Measurements from ENCODE around the gene GABBR2.

The GABBR2 gene

GRCh38 chr9:98641695-98642094 lies 67.0 kb downstream of the GABBR2 start:
- no peak overlapping the region for H3K27ac ChIP-seq
- no peak for TF ChIP-seq ZFX (IDR thresholded peaks at IDR 0.05)
- TF ChIP-seq CTCF (conservative IDR thresholded peaks at IDR 0.05), result no peak

GRCh38 chr9:98640394-98640793 lies 68.3 kb downstream of the GABBR2 start:
- TF ChIP-seq CTCF (conservative IDR thresholded peaks at IDR 0.05) (no peak), ZFX (IDR thresholded peaks at IDR 0.05) (no peak)
- H3K27ac ChIP-seq, result no peak overlapping the region

DNA sequence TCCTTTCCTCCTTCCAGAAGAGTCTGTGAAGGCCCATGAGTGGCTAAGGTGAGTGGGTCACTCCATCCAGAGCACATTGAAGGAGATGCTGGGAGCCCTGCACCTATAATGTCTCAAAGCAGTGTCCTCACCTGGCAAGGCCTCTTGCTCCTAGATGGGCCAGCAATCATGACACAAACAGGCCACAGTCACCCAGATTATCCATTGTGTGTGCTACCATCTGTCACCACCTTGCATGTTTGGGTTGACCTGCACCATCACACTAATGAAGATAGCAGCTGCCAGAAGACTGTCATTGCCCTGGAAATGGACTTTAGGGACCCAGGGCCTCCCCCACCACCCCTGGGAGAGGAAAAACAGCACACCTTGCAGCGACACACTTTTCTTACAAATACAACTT lies 69.6 kb downstream of the GABBR2 start:
- H3K27ac ChIP-seq, result no peak overlapping the region
- no peak for TF ChIP-seq ZFX (IDR thresholded peaks at IDR 0.05)
- no peak for TF ChIP-seq CTCF (conservative IDR thresholded peaks at IDR 0.05)

- no peak for TF ChIP-seq ZFX (IDR thresholded peaks at IDR 0.05)
- no peak for TF ChIP-seq CTCF (conservative IDR thresholded peaks at IDR 0.05)
Observed at GRCh38 chr9:98637381-98637780, 71.4 kb downstream of the GABBR2 start.

DNA sequence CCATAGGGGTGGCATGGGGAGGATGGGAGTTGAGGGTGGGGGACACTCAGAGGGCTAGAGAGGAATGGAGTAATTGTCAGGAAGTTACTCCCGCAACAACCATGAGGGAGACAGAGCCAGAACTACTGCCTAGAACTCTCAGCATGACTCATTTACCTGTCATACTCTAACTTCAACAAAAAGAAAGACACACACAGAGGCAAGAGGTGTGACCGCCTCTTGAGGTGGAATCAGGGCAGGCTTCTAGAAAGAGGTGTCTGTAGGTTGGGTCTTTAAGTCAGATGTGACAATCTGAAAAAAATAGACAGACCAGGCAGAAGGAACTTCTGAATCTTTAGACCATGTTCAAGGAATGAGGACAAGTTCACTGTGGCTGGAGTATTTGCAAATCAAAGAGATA lies 73.4 kb downstream of the GABBR2 start:
- no peak overlapping the region for H3K27ac ChIP-seq
- TF ChIP-seq CTCF (conservative IDR thresholded peaks at IDR 0.05), result no peak
- no peak for TF ChIP-seq ZFX (IDR thresholded peaks at IDR 0.05)

More at GRCh38 chr9:98637381-98637780, 71.4 kb downstream of the GABBR2 start:
- H3K27ac ChIP-seq, result no peak overlapping the region

DNA sequence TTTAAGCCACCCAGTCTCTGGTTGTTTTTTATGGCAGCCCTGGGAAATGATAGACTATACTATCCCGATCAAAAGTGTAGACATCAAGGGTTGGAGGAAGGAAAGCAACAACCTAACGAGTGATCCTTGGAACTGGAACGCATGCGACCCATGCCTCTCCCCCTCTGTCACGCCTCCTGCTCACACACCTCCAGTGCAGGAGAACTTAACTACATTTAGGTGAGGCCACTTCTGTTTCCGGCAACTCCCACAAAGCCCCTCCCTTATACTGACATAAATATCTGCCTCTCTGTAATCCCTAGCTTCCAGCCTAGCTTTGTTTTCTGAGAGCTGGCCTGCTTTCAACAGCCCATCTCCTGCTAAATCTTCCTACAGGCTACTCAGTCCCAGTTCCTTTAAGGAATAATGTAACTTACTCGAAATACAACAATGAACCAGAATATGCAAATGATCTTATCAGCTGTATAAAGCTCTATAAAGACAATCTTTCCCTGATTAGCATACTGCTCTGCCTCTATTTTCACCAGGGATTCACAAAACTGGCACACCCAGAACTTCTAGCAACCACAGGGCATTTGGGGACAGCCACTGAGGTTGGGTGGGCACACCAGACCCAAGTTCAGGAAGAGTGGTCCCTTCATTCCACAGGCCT lies 73.9 kb downstream of the GABBR2 start:
- H3K27ac ChIP-seq, result no peak overlapping the region
- TF ChIP-seq CTCF (conservative IDR thresholded peaks at IDR 0.05) (no peak), ZFX (IDR thresholded peaks at IDR 0.05) (no peak)

DNA sequence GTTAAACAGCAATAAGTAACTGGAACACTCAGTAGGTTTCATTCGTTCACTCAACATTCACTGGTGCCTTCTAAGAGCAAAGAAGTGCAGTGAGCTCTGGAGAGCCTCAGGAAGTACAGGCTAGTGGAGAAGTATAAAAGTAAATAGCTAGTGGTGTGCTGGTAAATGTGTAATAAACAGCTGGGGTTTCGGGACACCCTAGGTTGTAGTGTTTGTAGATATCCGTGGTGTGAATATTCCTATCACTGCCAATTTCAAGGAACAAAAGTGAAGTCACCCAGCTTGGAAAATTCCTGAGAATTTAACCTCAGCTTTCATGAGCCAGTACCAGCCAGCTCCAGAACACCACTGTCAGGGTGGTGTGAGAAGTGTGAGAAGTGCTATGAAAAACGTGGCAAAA lies 75.9 kb downstream of the GABBR2 start:
- TF ChIP-seq CTCF (conservative IDR thresholded peaks at IDR 0.05) (no peak), ZFX (IDR thresholded peaks at IDR 0.05) (no peak)

More for the DNA sequence above, 75.9 kb downstream of the GABBR2 start:
- H3K27ac ChIP-seq, result no peak overlapping the region
